H1 (cell line): ENCODE data around the gene CAPN10. TPM values are rescaled to one million over a fixed set of nuclear protein-coding genes. Genes with fewer than 3 reads are reported as not detected.

Experiments
- CTCF ChIA-PET: fragments of 300-600 bp; sonication (Branson Sonifier 250); formaldehyde crosslinking; loops from one replicate; lab custom pipeline; 2021; ENCODE audit not compliant: partially characterized antibody; lab: Charles Lee
- POLR2A ChIA-PET: fragments of 300-600 bp; sonication (Branson Sonifier 250); formaldehyde crosslinking; loops from one replicate; lab custom pipeline; 2021; ENCODE audit warnings: inconsistent platforms; ENCODE audit not compliant: partially characterized antibody; lab: Charles Lee
- DNase-seq, 2 experiments: peaks; one replicate each; pipeline versions ENCODE4 v3.0.0 to v3.0.0-alpha.2; 2010 to 2022; ENCODE audit warnings: low spot score in 2 of 2, low read depth in 1 of 2, mixed read lengths in 1 of 2
- FAIRE-seq: peaks from 2 replicates; lab custom pipeline; 2011; peaks lifted over from hg19 to GRCh38; lab: Jason Lieb, UNC
- H2AFZ ChIP-seq: 2 replicates; pipeline ENCODE4 v1.8.1; 2012; ENCODE audit warnings: low read length, inconsistent platforms
- H2AK5ac ChIP-seq: 2 replicates; pipeline ENCODE4 v1.6.1; 2013; ENCODE audit warnings: low read depth, low read length
- H2BK120ac ChIP-seq: replicated peaks from 2 replicates; pipeline ENCODE3; 2013; ENCODE audit warnings: low read depth, low read length, inconsistent platforms
- H2BK12ac ChIP-seq: 2 replicates; pipeline ENCODE4 v1.6.1; 2013; ENCODE audit warnings: low read depth, low read length
- H2BK15ac ChIP-seq: 2 replicates; pipeline ENCODE4 v1.6.1; 2013; ENCODE audit warnings: low read length
- H2BK20ac ChIP-seq: 2 replicates; pipeline ENCODE4 v1.6.1; 2013; ENCODE audit warnings: low read length
- H2BK5ac ChIP-seq: 2 replicates; pipeline ENCODE4 v1.6.1; 2013; ENCODE audit warnings: low read depth, low read length
- H3K14ac ChIP-seq: 2 replicates; pipeline ENCODE4 v1.6.1; 2013; ENCODE audit warnings: inconsistent platforms; ENCODE audit not compliant: insufficient read length
- H3K18ac ChIP-seq: 2 replicates; pipeline ENCODE4 v1.6.1; 2013; ENCODE audit warnings: low read length; ENCODE audit errors: extremely low read depth
- H3K23ac ChIP-seq: 2 replicates; pipeline ENCODE4 v1.6.1; 2013; ENCODE audit warnings: inconsistent platforms; ENCODE audit not compliant: insufficient read length
- H3K23me2 ChIP-seq: 2 replicates; pipeline ENCODE4 v1.6.1; 2013; ENCODE audit warnings: low read depth, low read length
- H3K27ac ChIP-seq: 2 replicates; pipeline ENCODE4 v1.6.1; 2011; ENCODE audit warnings: low read depth, low read length, inconsistent platforms
- H3K27me3 ChIP-seq, 4 experiments: replicated peaks in 1 of 4; 1 replicate in 1 of 4; 2 replicates in 3 of 4; pipeline versions ENCODE4 v1.6.1 to v1.8.1; 2011 to 2013; ENCODE audit warnings: low read length in 3 of 4, mild to moderate bottlenecking in 3 of 4, inconsistent platforms in 2 of 4, mixed read lengths in 2 of 4, moderate library complexity in 1 of 4; ENCODE audit not compliant: control insufficient read depth in 3 of 4, insufficient read depth in 3 of 4; ENCODE audit errors: extremely low read depth in 1 of 4
- H3K36me3 ChIP-seq, 4 experiments: 2 replicates each; pipeline versions ENCODE4 v1.6.1 to v1.8.1; 2011 to 2013; ENCODE audit warnings: mild to moderate bottlenecking in 4 of 4, low read length in 3 of 4, moderate library complexity in 2 of 4, control low read depth in 1 of 4, inconsistent platforms in 1 of 4; ENCODE audit not compliant: insufficient read depth in 4 of 4, control insufficient read depth in 2 of 4
- H3K4ac ChIP-seq: replicated peaks from 2 replicates; pipeline ENCODE3; 2013; ENCODE audit warnings: low read length, low read depth, mixed read lengths, inconsistent platforms; ENCODE audit not compliant: insufficient read length
- H3K4me1 ChIP-seq, 4 experiments: replicated peaks in 1 of 4; 1 replicate in 1 of 4; 2 replicates in 3 of 4; pipeline versions ENCODE4 v1.6.1 to v1.8.1; 2011 to 2013; ENCODE audit warnings: low read length in 3 of 4, inconsistent platforms in 2 of 4, mixed read lengths in 1 of 4; ENCODE audit not compliant: insufficient read depth in 4 of 4, control insufficient read depth in 3 of 4
- H3K4me2 ChIP-seq, 2 experiments: 2 replicates each; pipeline versions ENCODE4 v1.6.1 to v1.8.1; 2011 to 2013; ENCODE audit warnings: low read depth in 2 of 2, low read length in 2 of 2, control low read depth in 1 of 2, inconsistent platforms in 1 of 2, mild to moderate bottlenecking in 1 of 2; ENCODE audit not compliant: insufficient read depth in 1 of 2
- H3K4me3 ChIP-seq, 4 experiments: fragments of 200-600, 300-600 bp in 1 of 4; sonication (generic), shearing (Covaris generic), sonication (Bioruptor Twin) in 1 of 4; 2 replicates each; pipeline versions ENCODE4 v1.5.1 to v1.8.1; 2011 to 2016; ENCODE audit warnings: low read length in 4 of 4, low read depth in 3 of 4, control low read depth in 2 of 4, inconsistent platforms in 2 of 4, mild to moderate bottlenecking in 2 of 4, mixed read lengths in 1 of 4, moderate library complexity in 1 of 4; ENCODE audit not compliant: insufficient read depth in 2 of 4; ENCODE audit errors: extremely low read depth in 1 of 4
- H3K56ac ChIP-seq: replicated peaks from 2 replicates; pipeline ENCODE3; 2013; ENCODE audit warnings: low read depth, mild to moderate bottlenecking, mixed read lengths, low read length, inconsistent platforms; ENCODE audit not compliant: insufficient read length
- H3K79me1 ChIP-seq: 2 replicates; pipeline ENCODE4 v1.6.1; 2013; ENCODE audit warnings: low read depth, low read length, control low read depth
- H3K79me2 ChIP-seq, 2 experiments: 2 replicates each; pipeline versions ENCODE4 v1.6.1 to v1.8.1; 2012 to 2013; ENCODE audit warnings: low read length in 2 of 2, mild to moderate bottlenecking in 2 of 2, inconsistent platforms in 1 of 2; ENCODE audit not compliant: insufficient read depth in 2 of 2, control insufficient read depth in 1 of 2
- H3K9ac ChIP-seq, 4 experiments: replicated peaks in 1 of 4; 1 replicate in 1 of 4; 2 replicates in 3 of 4; pipeline versions ENCODE4 v1.6.1 to v1.8.1; 2011 to 2013; ENCODE audit warnings: low read depth in 3 of 4, low read length in 3 of 4, control low read depth in 2 of 4, mild to moderate bottlenecking in 2 of 4, moderate library complexity in 2 of 4, inconsistent platforms in 1 of 4; ENCODE audit errors: extremely low read depth in 1 of 4
- H3K9me3 ChIP-seq, 2 experiments: 2 replicates each; pipeline versions ENCODE4 v1.6.1 to v1.8.1; 2012 to 2013; ENCODE audit warnings: mild to moderate bottlenecking in 2 of 2, moderate library complexity in 2 of 2, control low read depth in 1 of 2, inconsistent platforms in 1 of 2, low read depth in 1 of 2, low read length in 1 of 2, mixed read lengths in 1 of 2; ENCODE audit not compliant: insufficient read depth in 2 of 2
- H4K20me1 ChIP-seq, 2 experiments: replicated peaks in 1 of 2; 2 replicates each; pipeline versions ENCODE3 to v1.8.1; 2011 to 2013; ENCODE audit warnings: inconsistent platforms in 2 of 2, low read length in 2 of 2, mild to moderate bottlenecking in 1 of 2; ENCODE audit not compliant: insufficient read depth in 2 of 2, control insufficient read depth in 1 of 2
- H4K5ac ChIP-seq: 2 replicates; pipeline ENCODE4 v1.6.1; 2013; ENCODE audit warnings: low read length, low read depth, mixed read lengths, inconsistent platforms; ENCODE audit not compliant: insufficient read length
- H4K8ac ChIP-seq: 2 replicates; pipeline ENCODE4 v1.8.0; 2013; ENCODE audit warnings: mild to moderate bottlenecking, moderate library complexity, low read length, inconsistent platforms; ENCODE audit not compliant: insufficient read depth; ENCODE audit errors: extremely low read depth
- H4K91ac ChIP-seq: replicated peaks from 2 replicates; pipeline ENCODE3; 2013; ENCODE audit warnings: low read length, mixed read lengths, inconsistent platforms; ENCODE audit not compliant: insufficient read length
- EGR1 ChIP-seq: IDR thresholded peaks from 2 replicates; pipeline ENCODE4 v1.6.1; 2011; ENCODE audit warnings: low read depth, low read length, borderline replicate concordance
- FOSL1 ChIP-seq: IDR thresholded peaks from 2 replicates; pipeline ENCODE4 v1.6.1; 2011; ENCODE audit warnings: mild to moderate bottlenecking, low read depth, low read length, moderate library complexity; ENCODE audit not compliant: insufficient read depth
- GABPA ChIP-seq: IDR thresholded peaks from 2 replicates; pipeline ENCODE4 v1.6.1; 2011; ENCODE audit warnings: mild to moderate bottlenecking, low read length, moderate library complexity, borderline replicate concordance; ENCODE audit not compliant: insufficient read depth
- MAFK ChIP-seq: IDR thresholded peaks from 2 replicates; pipeline ENCODE4 v1.6.1; 2012; ENCODE audit warnings: low read depth, mild to moderate bottlenecking, improper control_type of control experiment, low read length
- NRF1 ChIP-seq: IDR thresholded peaks from 2 replicates; pipeline ENCODE4 v1.6.1; 2011; ENCODE audit warnings: mild to moderate bottlenecking, low read depth, low read length, improper control_type of control experiment
- RNF2 ChIP-seq: fragments of 200-900, 300-1000 bp; sonication (generic); IDR thresholded peaks from 2 replicates; pipeline ENCODE4 v1.7.1; 2016; ENCODE audit warnings: borderline replicate concordance, low read depth, mild to moderate bottlenecking, antibody characterized with exemption, low read length; ENCODE audit not compliant: poor library complexity, severe bottlenecking; ENCODE audit errors: missing control alignments
- RXRA ChIP-seq: IDR thresholded peaks from 2 replicates; pipeline ENCODE4 v1.6.1; 2011; ENCODE audit warnings: low read depth, mild to moderate bottlenecking, low read length, moderate library complexity; ENCODE audit not compliant: insufficient read depth
- SIX5 ChIP-seq: IDR thresholded peaks from 2 replicates; pipeline ENCODE4 v1.6.1; 2011; ENCODE audit warnings: mild to moderate bottlenecking, low read depth, low read length
- SP1 ChIP-seq: IDR thresholded peaks from 2 replicates; pipeline ENCODE4 v1.6.1; 2011; ENCODE audit warnings: low read depth, low read length
- SRF ChIP-seq: IDR thresholded peaks from 2 replicates; pipeline ENCODE4 v1.6.1; 2011; ENCODE audit warnings: mild to moderate bottlenecking, low read depth, low read length, moderate library complexity
- ZNF274 ChIP-seq: IDR thresholded peaks from 2 replicates; pipeline ENCODE4 v1.7.0; 2012; ENCODE audit warnings: low read length, borderline replicate concordance; ENCODE audit errors: extremely low read depth
- WGBS, 2 experiments: shearing (Covaris generic) in 1 of 2; methylation state at CpG; one replicate each; pipeline versions ENCODE4 v1.1.6 to v1.1.7; 2013 to 2015; ENCODE audit warnings: low lambda C conversion rate in 2 of 2, mixed read lengths in 2 of 2, inconsistent platforms in 1 of 2, low coverage in 1 of 2, missing lambda C conversion rate in 1 of 2; ENCODE audit not compliant: insufficient replicate concordance in 2 of 2, insufficient coverage in 1 of 2, insufficient read length in 1 of 2; ENCODE audit errors: extremely low coverage in 1 of 2, missing lambda C conversion rate in 1 of 2; 5-methylcytosine and 5-hydroxymethylcytosine counted together
- polyA plus RNA-seq, 7 experiments: library from polyadenylated mRNA; depleted of rRNA in 3 of 7; stranded (reverse) in 5 of 7; unstranded in 2 of 7; fragments of >200 nt in 5 of 7; fragments of 200-250 nt in 2 of 7; gene quantifications; 1 replicate in 5 of 7; 2 replicates in 1 of 7; 4 replicates in 1 of 7; pipeline versions ENCODE4 v1.2.1 to v1.2.3, GENCODE V29; 2011 to 2013; ENCODE audit warnings: missing spikeins in 2 of 7, mixed read lengths in 2 of 7
- total RNA-seq: library from RNA; stranded (reverse); fragmentation: NEBNext Ultra II Directional; extraction: Animal tissue kit (Norgen Biotek cat#: 25700); gene quantifications from 2 replicates; pipeline ENCODE4 v1.2.1, GENCODE V29; 2021

The CAPN10 gene
- total and polyA plus RNA-seq, 2 of the 8 experiments (the other 6 are each of a cell fraction or from before 2014, with no cell fraction given) = 30.7 to 39.8 TPM

DNA sequence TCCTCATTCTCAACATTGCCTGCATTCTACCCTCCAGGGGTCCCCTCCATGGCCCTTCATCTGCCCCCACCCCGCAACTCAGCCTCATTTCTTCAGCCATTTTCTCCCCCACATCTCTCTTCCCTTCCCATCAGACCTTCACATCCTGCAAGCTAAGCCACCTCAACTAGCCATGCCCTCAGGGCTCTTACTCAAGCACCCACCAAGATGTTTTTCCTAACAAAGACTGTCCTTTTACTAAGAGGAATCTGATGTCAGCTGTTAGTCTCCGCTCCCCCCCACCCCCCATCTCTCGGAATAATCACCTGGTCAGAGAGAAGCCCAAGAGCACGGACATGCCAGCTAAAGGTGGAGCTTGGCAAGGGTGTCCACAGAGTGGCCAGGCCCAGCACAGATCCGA, 4.7 kb upstream of the CAPN10 start:
- CTCF ChIA-PET = interaction anchor here (2.0 to 4.8 kb wide), 2 partner anchors 13 to 16 kb away, joined by 4 to 37 read pairs; no protein-coding TSS in a partner anchor
- Histone ChIP-seq H4K20me1 (peaks cover 12 to 22% of the 10 kb centered on the region in 2 experiments), H3K4me2 (no peak overlapping the region)

More for the DNA sequence above, 4.7 kb upstream of the CAPN10 start:
- Histone ChIP-seq H3K36me3 (no peaks in the 10 kb centered on the region), H3K23me2 (peaks cover 5% of the 10 kb centered on the region; the same call in 1 of the 2 replicates), H2BK120ac (no peak overlapping the region), H3K56ac (no peak overlapping the region), H3K14ac (no peak overlapping the region), H4K8ac (no peak overlapping the region), H3K79me1 (peaks cover 7% of the 10 kb centered on the region), H2AFZ (no peak overlapping the region), H4K91ac (no peak overlapping the region), H3K18ac (no peak overlapping the region), H3K4me1 (peaks cover 0 to 14% (median 4%) of the 10 kb centered on the region in 4 experiments; a peak in 6 of 7 replicates), H3K9ac (no peak overlapping the region), H3K23ac (no peak overlapping the region), H3K4ac (no peak overlapping the region), H3K27ac (no peak overlapping the region), H3K9me3 (no peaks in the 10 kb centered on the region), H2BK20ac (no peak overlapping the region), H3K27me3 (no peaks in the 10 kb centered on the region), H4K5ac (no peak overlapping the region), H3K79me2 (peaks cover 0 to 21% of the 10 kb centered on the region in 2 experiments; a peak in 2 of 4 replicates), H2BK5ac (no peak overlapping the region), H3K4me3 (no peak overlapping the region), H2BK15ac (no peak overlapping the region), H2AK5ac (no peak overlapping the region), H2BK12ac (no peak overlapping the region)
- no peak for TF ChIP-seq GABPA
- no peak for TF ChIP-seq RNF2
- no peak for TF ChIP-seq RXRA
- no peak for TF ChIP-seq EGR1
- no peak for TF ChIP-seq FOSL1
- no peak for TF ChIP-seq NRF1
- no peak for TF ChIP-seq MAFK
- no peak for TF ChIP-seq ZNF274
- no peak for TF ChIP-seq SP1
- TF ChIP-seq SRF = no peak
- TF ChIP-seq SIX5 = no peak
- FAIRE-seq (no peak), DNase-seq (no peak)
- WGBS, 2 experiments = 90% methylated on average over 5 of the region's 5 CpGs; no CpG with 5 or more reads in 1 of the 2 experiments
- POLR2A ChIA-PET = no interaction called here
